Fibroblast of upper back skin (primary cell): Measurements from ENCODE around the gene NDUFAB1.
A peak's percentile ranks its signal among the peaks of the same experiment; 100 is the strongest.
"Not testable (repeated sequence)": the region's sequence is repeated elsewhere in the genome, so short reads cannot be mapped to it uniquely, and the experiment has no call there.

Experiments used
- DNase-seq: peaks from one replicate; pipeline ENCODE4 v3.0.0-alpha.2; 2013

Gene NDUFAB1

GRCh38 chr16:23595951-23596720 lies at the start of gene NDUFAB1:
TSS of gene NDUFAB1 (minus strand) at chr16:23596316. CDS start at chr16:23596290, 26 bp downstream.
- peak; percentile 83 for DNase-seq

GRCh38 chr16:23642246-23642774 lies 46.2 kb upstream of the NDUFAB1 start:
- no peak for DNase-seq

- DNase-seq, result peak; percentile 93
These were observed 45.0 kb upstream of the NDUFAB1 start, which contains the start of the genes DCTN5 and PALB2 for GRCh38 chr16:23640931-23641765. TSS of gene DCTN5 (plus strand) at chr16:23641466. CDS start at chr16:23641543, 77 bp downstream. TSS of gene PALB2 (minus strand) at chr16:23641310. CDS start at chr16:23641157, 153 bp downstream.

- DNase-seq, result no peak
These were observed 44.5 kb upstream of the NDUFAB1 start for GRCh38 chr16:23640615-23640930.

GRCh38 chr16:23635958-23636357 lies 39.8 kb upstream of the NDUFAB1 start:
- no peak for DNase-seq

GRCh38 chr16:23634461-23635036 lies 38.4 kb upstream of the NDUFAB1 start:
- no peak for DNase-seq

- not testable (repeated sequence) for DNase-seq
These were observed 35.8 kb upstream of the NDUFAB1 start for GRCh38 chr16:23631874-23632273.

- DNase-seq, result no peak
These were observed 33.4 kb upstream of the NDUFAB1 start for GRCh38 chr16:23629516-23629915.

- no peak for DNase-seq
These were observed 28.0 kb upstream of the NDUFAB1 start for GRCh38 chr16:23624092-23624491.

- no peak for DNase-seq
These were observed 19.7 kb upstream of the NDUFAB1 start for GRCh38 chr16:23615805-23616204.

- no peak for DNase-seq
These were observed 15.8 kb upstream of the NDUFAB1 start for GRCh38 chr16:23611936-23612335.

- not testable (repeated sequence) for DNase-seq
These were observed 14.8 kb upstream of the NDUFAB1 start for GRCh38 chr16:23610905-23611304.

- no peak for DNase-seq
These were observed 13.8 kb upstream of the NDUFAB1 start for GRCh38 chr16:23609929-23610328.

- DNase-seq, result no peak
These were observed 12.1 kb upstream of the NDUFAB1 start for GRCh38 chr16:23608194-23608593.

- DNase-seq, result no peak
These were observed 11.6 kb upstream of the NDUFAB1 start for GRCh38 chr16:23607726-23608125.

GRCh38 chr16:23597003-23597756 lies 1.1 kb upstream of the NDUFAB1 start:
- no peak for DNase-seq

- DNase-seq, result no peak
These were observed 718 bp downstream of the NDUFAB1 start for GRCh38 chr16:23595246-23595950.

- DNase-seq, result no peak
These were observed 1.9 kb downstream of the NDUFAB1 start for GRCh38 chr16:23594186-23594585.

GRCh38 chr16:23590181-23590580 lies 5.9 kb downstream of the NDUFAB1 start:
- no peak for DNase-seq

- DNase-seq, result peak; percentile 80
These were observed 8.4 kb downstream of the NDUFAB1 start for GRCh38 chr16:23587726-23588125.

GRCh38 chr16:23584186-23585076 lies 11.7 kb downstream of the NDUFAB1 start:
- DNase-seq, result no peak
